SIG-M5 (cell line): ENCODE data around the gene LIPN.

ENCODE experiments used
- DNase-seq: peaks from one replicate; lab custom pipeline; 2025; lab: John Stamatoyannopoulos, UW

The LIPN gene

GRCh38 chr10:88783724-88784123 lies 23.9 kb downstream of the LIPN start:
- no peak for DNase-seq

- no peak for DNase-seq
These were observed 26.4 kb downstream of the LIPN start for GRCh38 chr10:88786032-88786770.

GRCh38 chr10:88787463-88787862 lies 27.6 kb downstream of the LIPN start:
- no peak for DNase-seq

GRCh38 chr10:88788924-88789323 lies 29.1 kb downstream of the LIPN start:
- DNase-seq: no peak

- DNase-seq: no peak
These were observed 32.1 kb downstream of the LIPN start for GRCh38 chr10:88791924-88792323.

GRCh38 chr10:88792661-88793060 lies 32.8 kb downstream of the LIPN start:
- no peak for DNase-seq

GRCh38 chr10:88793712-88794299 lies 34.0 kb downstream of the LIPN start:
- no peak for DNase-seq

- no peak for DNase-seq
These were observed 34.9 kb downstream of the LIPN start for GRCh38 chr10:88794731-88795130.

GRCh38 chr10:88800152-88801125 lies 40.6 kb downstream of the LIPN start:
- no peak for DNase-seq

GRCh38 chr10:88802523-88803285 lies 42.9 kb downstream of the LIPN start, which contains the start of gene LIPM:
TSS of gene LIPM (plus strand) at chr10:88802730. CDS start at chr10:88802897, 167 bp downstream.
- DNase-seq: no peak

GRCh38 chr10:88803641-88804040 lies 43.8 kb downstream of the LIPN start:
- DNase-seq: no peak

GRCh38 chr10:88804083-88804812 lies 44.4 kb downstream of the LIPN start:
- DNase-seq: no peak

- DNase-seq: no peak
These were observed 45.5 kb downstream of the LIPN start for GRCh38 chr10:88805361-88805760.

- DNase-seq: no peak
These were observed 46.1 kb downstream of the LIPN start for GRCh38 chr10:88805924-88806323.

- DNase-seq: no peak
These were observed 49.8 kb downstream of the LIPN start for GRCh38 chr10:88809621-88810020.

GRCh38 chr10:88810196-88810961 lies 50.6 kb downstream of the LIPN start:
- DNase-seq: no peak

- no peak for DNase-seq
These were observed 53.4 kb downstream of the LIPN start for GRCh38 chr10:88813200-88813599.

GRCh38 chr10:88819290-88819689 lies 59.5 kb downstream of the LIPN start:
- DNase-seq: no peak

- no peak for DNase-seq
These were observed 61.1 kb downstream of the LIPN start for GRCh38 chr10:88820748-88821401.

- no peak for DNase-seq
These were observed 66.6 kb downstream of the LIPN start for GRCh38 chr10:88826388-88826787.
